Measurements from ENCODE around the gene NAB2.

The NAB2 gene

DNA sequence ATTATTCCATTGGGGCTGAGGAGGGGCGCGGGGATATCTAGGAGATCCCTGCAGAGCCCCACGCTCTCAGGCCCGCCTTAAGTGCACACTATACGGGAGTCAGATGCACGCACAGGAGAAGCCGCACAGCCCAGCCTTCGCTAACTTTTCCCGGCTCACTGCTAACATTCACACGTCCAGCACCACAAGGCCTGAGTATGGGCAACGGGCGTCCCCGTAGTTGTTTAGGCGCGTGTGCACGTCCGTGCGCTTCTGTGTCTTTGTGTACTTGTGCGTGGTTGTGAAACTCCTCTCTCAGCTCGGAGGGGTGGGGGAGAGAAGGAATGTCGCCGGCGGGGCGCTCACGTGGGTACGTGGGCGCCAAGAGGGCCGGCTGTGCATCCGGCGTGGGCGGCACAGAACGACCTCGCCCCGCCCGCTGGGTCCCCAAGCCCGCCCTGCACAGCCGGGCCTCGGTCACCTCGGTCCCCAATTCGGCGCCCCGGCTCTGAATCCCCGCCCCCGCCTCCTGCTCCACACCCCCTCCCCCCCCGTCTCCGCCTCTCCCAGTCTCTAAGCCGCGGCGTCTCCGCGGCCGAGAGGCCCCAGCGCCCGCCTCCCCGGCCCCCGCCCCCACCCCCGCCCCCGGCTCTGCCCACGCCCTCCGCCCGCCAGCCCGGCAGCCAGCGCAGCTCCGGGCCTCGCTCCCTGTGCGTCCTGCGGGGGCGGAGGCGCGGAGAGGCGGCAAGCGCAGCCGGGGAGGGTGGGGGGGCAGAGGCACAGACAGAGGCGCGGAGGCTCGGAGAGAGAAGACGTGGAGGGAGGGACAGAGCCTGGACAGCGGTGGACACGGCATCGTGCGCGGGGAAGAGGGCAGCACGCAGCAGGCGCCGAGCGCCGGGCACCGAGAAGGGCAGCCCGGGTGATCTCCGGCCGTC lies at the start of gene NAB2:
NAB2 (plus strand) TSS at position 761 of the 917 bp plus-strand sequence. CDS start 158 bp downstream, outside the sequence.
- H3K4me3 ChIP-seq (ENCODE audit: low read depth, low read length) = peak within 1 kb of the TSS; percentile 82
- TF ChIP-seq, protein P1, sequence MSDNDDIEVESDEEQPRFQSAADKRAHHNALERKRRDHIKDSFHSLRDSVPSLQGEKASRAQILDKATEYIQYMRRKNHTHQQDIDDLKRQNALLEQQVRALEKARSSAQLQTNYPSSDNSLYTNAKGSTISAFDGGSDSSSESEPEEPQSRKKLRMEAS (IDR thresholded peaks at IDR 0.05; ENCODE audit: low read depth, low read length) = peak; percentile 90
- TF ChIP-seq MYC (IDR thresholded peaks at IDR 0.05; ENCODE audit: low read depth, low read length) = peak; percentile 89
- TF ChIP-seq CTCF (IDR thresholded peaks at IDR 0.05; ENCODE audit: low read depth, low read length) = no peak
- TF ChIP-seq POLR2A (IDR thresholded peaks at IDR 0.05; ENCODE audit: extremely low read depth, insufficient read length) = peak; percentile 73
- DNase-seq (ENCODE audit: low read depth) = peak; percentile 99

- DNase-seq (ENCODE audit: low read depth) = no peak
- H3K4me3 ChIP-seq (ENCODE audit: low read depth, low read length) = no peak overlapping the region
- TF ChIP-seq POLR2A (IDR thresholded peaks at IDR 0.05; ENCODE audit: extremely low read depth, insufficient read length) = no peak
- no peak for TF ChIP-seq CTCF (IDR thresholded peaks at IDR 0.05; ENCODE audit: low read depth, low read length)
Observed at GRCh38 chr12:57040211-57040610, 48.7 kb upstream of the NAB2 start.

DNA sequence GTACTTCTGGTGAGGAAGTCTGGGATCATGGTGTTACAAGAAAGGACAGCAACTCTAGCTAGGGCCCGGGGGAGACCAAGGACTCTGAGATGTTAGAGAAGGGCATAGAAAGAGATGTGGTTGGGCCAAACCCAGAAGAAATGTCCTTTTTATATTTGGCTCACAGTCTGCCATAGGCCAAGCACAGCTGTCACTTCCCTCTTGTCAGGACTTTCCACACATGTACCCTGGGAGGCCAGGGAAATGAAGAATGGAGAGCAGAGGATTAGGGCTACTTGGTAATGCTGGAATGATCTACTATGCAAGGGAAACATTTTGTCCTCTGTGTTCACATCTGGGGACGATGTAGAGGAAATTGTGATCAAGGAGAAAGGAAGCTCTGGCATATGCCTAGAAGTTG lies 48.2 kb upstream of the NAB2 start:
- H3K4me3 ChIP-seq (ENCODE audit: low read depth, low read length) = no peak overlapping the region
- TF ChIP-seq MYC (IDR thresholded peaks at IDR 0.05; ENCODE audit: low read depth, low read length) (no peak), CTCF (IDR thresholded peaks at IDR 0.05; ENCODE audit: low read depth, low read length) (no peak), POLR2A (IDR thresholded peaks at IDR 0.05; ENCODE audit: extremely low read depth, insufficient read length) (no peak)
- TF ChIP-seq, protein P1 (IDR thresholded peaks at IDR 0.05; ENCODE audit: low read depth, low read length) = no peak
- no peak for DNase-seq (ENCODE audit: low read depth)

GRCh38 chr12:57042695-57043094 lies 46.2 kb upstream of the NAB2 start:
- no peak for DNase-seq (ENCODE audit: low read depth)
- TF ChIP-seq, protein P1 (IDR thresholded peaks at IDR 0.05; ENCODE audit: low read depth, low read length) = no peak
- TF ChIP-seq POLR2A (IDR thresholded peaks at IDR 0.05; ENCODE audit: extremely low read depth, insufficient read length) (no peak), MYC (IDR thresholded peaks at IDR 0.05; ENCODE audit: low read depth, low read length) (no peak), CTCF (IDR thresholded peaks at IDR 0.05; ENCODE audit: low read depth, low read length) (no peak)
- no peak overlapping the region for H3K4me3 ChIP-seq (ENCODE audit: low read depth, low read length)

- no peak for DNase-seq (ENCODE audit: low read depth)
- TF ChIP-seq POLR2A (IDR thresholded peaks at IDR 0.05; ENCODE audit: extremely low read depth, insufficient read length) = no peak
- no peak overlapping the region for H3K4me3 ChIP-seq (ENCODE audit: low read depth, low read length)
Observed at GRCh38 chr12:57044468-57044867, 44.4 kb upstream of the NAB2 start.

- no peak for DNase-seq (ENCODE audit: low read depth)
- no peak for TF ChIP-seq POLR2A (IDR thresholded peaks at IDR 0.05; ENCODE audit: extremely low read depth, insufficient read length)
- TF ChIP-seq, protein P1 (IDR thresholded peaks at IDR 0.05; ENCODE audit: low read depth, low read length) = no peak
- no peak for TF ChIP-seq MYC (IDR thresholded peaks at IDR 0.05; ENCODE audit: low read depth, low read length)
- no peak for TF ChIP-seq CTCF (IDR thresholded peaks at IDR 0.05; ENCODE audit: low read depth, low read length)
- no peak overlapping the region for H3K4me3 ChIP-seq (ENCODE audit: low read depth, low read length)
Observed at GRCh38 chr12:57044889-57045288, 44.0 kb upstream of the NAB2 start.
